Parathyroid adenoma (tissue), 2 donors: ENCODE data around the gene GAK.

ENCODE experiments used
- H2AFZ ChIP-seq: fragments of 300-600 bp; sonication (generic); one replicate; pipeline ENCODE4 v1.7.0; 2017; ENCODE audit warnings: antibody characterized with exemption, mild to moderate bottlenecking
- H3K27ac ChIP-seq: fragments of 300-600 bp; sonication (generic); one replicate; pipeline ENCODE4 v1.7.0; 2017
- H3K27me3 ChIP-seq: fragments of 300-600 bp; sonication (generic); one replicate; pipeline ENCODE4 v1.7.0; 2017; ENCODE audit warnings: low read length; ENCODE audit not compliant: control insufficient read depth, insufficient read depth
- H3K36me3 ChIP-seq: fragments of 300-600 bp; sonication (generic); one replicate; pipeline ENCODE4 v1.7.0; 2017; ENCODE audit warnings: low read length; ENCODE audit not compliant: control insufficient read depth, insufficient read depth
- H3K4me1 ChIP-seq: fragments of 300-600 bp; sonication (generic); one replicate; pipeline ENCODE4 v1.7.0; 2017; ENCODE audit warnings: control low read depth
- H3K4me2 ChIP-seq: fragments of 300-600 bp; sonication (generic); one replicate; pipeline ENCODE4 v1.7.0; 2017; ENCODE audit warnings: low read length
- H3K4me3 ChIP-seq: fragments of 300-600 bp; sonication (generic); one replicate; pipeline ENCODE4 v1.7.0; 2017; ENCODE audit warnings: low read depth, low read length
- H3K79me2 ChIP-seq: fragments of 300-600 bp; sonication (generic); one replicate; pipeline ENCODE4 v1.7.0; 2017; ENCODE audit warnings: control low read depth
- H3K9ac ChIP-seq: fragments of 300-600 bp; sonication (generic); one replicate; pipeline ENCODE4 v1.7.0; 2017; ENCODE audit warnings: mild to moderate bottlenecking
- H3K9me3 ChIP-seq: fragments of 300-600 bp; sonication (generic); one replicate; pipeline ENCODE4 v1.7.0; 2017; ENCODE audit warnings: low read length; ENCODE audit not compliant: control insufficient read depth
- CTCF ChIP-seq: fragments of 300-600 bp; sonication (generic); IDR thresholded peaks from one replicate; pipeline ENCODE4 v1.7.0; 2017; ENCODE audit warnings: antibody characterized with exemption, mild to moderate bottlenecking
- donor health status: primary hyperparathyroidism.

GAK gene

DNA sequence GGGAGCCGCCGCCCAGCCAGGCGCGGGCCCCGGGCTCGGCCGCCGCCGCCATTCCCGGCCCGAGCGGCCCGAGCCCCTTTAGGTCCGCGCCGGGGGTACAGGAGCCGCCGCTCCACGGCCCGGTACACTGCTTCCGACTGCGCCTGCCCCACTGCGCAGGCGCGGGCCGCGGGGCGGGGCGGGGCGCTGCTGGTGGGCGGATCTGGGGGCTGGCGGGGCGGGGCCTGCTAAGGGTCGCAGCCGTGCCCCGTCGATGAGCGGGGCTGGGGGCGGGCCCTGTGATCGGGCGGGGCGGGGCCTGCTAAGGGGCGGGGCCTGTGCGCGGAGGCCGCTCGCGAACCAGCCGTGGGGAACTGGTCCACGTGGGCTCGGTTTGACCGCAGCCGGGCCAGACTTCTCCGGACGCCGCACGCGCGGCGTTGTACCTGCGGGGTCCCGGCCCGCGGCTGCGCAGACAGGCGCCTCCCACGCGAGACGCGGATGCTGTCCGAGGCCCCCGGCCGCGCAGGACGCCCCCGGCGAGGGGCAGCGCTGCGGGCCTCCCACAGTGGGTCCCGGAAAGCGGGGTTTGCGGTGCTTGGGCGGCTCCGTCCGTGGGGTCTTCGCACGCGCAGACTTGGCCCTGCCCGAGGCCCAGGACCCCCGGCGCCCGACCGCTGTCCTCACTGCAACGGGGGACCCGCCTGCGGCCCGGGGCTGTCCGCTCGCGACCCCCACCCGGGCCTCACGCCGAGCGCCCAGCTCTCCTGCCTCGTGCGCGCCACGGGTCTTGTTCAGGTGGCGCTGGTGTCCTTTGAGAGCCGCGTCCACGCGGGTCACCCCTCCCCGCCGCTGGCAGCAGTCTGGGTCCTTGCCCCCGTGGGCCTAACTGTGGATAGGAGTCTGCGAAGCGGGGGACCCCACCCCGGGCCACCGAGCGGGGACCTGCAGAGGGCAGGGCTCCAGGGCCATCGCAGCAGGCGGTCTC lies 41.6 kb upstream of the GAK start, which contains the start of gene DGKQ:
Gene DGKQ, minus strand, starts transcription at position 139 of the 967 bp plus-strand sequence. Its CDS starts 87 bp downstream, at position 52.
- no peaks in the 10 kb centered on the region for H3K27me3 ChIP-seq

DNA sequence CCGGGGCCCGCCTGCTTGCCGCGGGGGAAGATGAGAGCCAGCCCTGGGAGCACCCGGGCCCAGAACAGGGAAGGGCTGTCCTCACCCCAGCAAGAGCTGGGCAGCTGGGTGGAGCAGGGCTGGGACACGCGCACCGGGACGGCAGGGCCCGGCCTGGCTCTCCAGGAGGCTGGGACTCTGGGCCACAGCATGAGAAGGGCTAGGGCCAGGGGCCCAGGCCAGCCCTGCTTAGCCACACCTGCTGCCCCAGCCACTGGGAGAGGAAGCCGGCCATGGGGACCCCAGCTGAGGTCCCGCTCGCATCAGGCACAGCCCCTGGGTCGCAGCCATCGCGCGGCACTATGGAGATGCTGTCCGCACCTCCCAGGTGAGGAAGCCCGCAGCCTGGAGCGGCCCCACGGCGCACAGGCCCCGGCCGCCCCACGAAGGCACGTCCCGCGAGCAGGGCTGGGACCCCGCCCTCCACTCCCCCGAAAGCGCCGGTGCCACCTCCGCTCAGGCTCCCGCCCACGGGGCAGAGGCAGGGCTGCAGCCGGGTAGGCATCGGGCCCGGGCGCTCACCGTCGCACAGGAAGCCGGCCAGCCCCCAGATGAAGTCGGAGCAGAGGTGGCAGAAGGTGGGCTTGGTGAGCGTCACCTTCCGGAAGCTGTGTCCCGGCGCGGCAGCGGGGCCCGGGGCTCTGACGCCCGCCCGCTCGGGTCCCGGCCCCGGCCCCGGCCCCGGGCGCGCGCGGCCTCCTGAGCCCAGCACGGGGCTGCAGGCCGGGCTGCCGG lies 40.7 kb upstream of the GAK start:
- Histone ChIP-seq H3K4me1 (no peaks in the 10 kb centered on the region), H3K27me3 (no peaks in the 10 kb centered on the region), H3K9me3 (no peaks in the 10 kb centered on the region), H3K9ac (peak overlapping the region; percentile 19), H3K4me2 (peak overlapping the region; percentile 93), H3K27ac (no peak overlapping the region), H2AFZ (peak overlapping the region; percentile 66), H3K36me3 (no peaks in the 10 kb centered on the region), H3K4me3 (peak overlapping the region; percentile 69), H3K79me2 (no peaks in the 10 kb centered on the region)
- TF ChIP-seq CTCF = no peak

More for the DNA sequence above, 41.6 kb upstream of the GAK start, which contains the start of gene DGKQ:
- Histone ChIP-seq H3K9me3 (no peaks in the 10 kb centered on the region), H3K27ac (no peak within 1 kb of the TSS), H2AFZ (peak within 1 kb of the TSS; percentile 66), H3K9ac (peak within 1 kb of the TSS; percentile 19), H3K36me3 (no peaks in the 10 kb centered on the region), H3K4me3 (peak within 1 kb of the TSS; percentile 69), H3K4me1 (no peaks in the 10 kb centered on the region), H3K79me2 (no peaks in the 10 kb centered on the region), H3K4me2 (peak within 1 kb of the TSS; percentile 93)
- no peak for TF ChIP-seq CTCF

DNA sequence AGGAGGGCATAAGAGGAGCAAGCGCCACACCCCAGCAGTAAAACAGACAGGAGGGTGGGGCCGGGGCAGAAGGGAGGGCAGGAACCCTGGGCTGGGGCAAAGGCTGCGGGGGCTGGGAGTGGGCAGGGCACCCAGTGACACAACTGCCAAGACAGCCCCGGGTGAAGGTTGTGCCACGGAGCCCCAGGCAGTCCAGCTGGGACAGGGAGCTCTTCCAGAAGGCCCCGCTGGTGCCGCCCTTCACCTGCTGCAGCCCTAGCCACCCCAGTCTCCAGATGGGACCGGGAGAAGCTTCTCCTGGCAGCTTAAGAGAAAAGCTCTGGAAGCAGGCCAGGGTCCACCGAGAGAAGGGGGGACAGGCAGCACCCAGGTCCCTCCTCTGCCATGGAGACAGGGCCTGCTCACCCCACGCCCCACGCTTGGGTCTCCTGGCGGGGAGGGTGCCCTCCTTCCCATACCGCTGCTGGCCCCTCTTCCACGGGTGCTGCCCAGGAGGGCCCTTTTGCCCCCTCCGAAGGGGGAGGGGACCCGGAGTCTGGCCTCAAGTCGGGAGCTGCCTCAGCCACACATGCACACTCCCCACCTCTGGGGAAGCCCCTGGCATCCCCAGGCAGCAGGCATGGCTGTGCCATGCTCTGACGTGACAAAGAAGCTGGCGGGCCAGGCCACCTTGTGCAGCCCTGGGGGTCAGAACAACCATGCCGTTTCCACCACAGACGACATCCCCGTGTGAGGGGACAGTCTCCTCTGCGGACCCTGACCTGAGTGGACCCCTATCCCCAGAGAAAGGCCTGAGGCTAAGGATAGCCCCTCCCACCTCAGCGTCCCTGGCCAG lies 39.8 kb upstream of the GAK start:
- H3K4me2 ChIP-seq = peak overlapping the region; percentile 93
- no peaks in the 10 kb centered on the region for H3K79me2 ChIP-seq
- no peaks in the 10 kb centered on the region for H3K4me1 ChIP-seq
- H3K9ac ChIP-seq = no peak overlapping the region
- no peak for TF ChIP-seq CTCF
- H3K4me3 ChIP-seq = peak overlapping the region; percentile 69
- no peak overlapping the region for H3K27ac ChIP-seq
- H3K27me3 ChIP-seq = no peaks in the 10 kb centered on the region
- no peaks in the 10 kb centered on the region for H3K36me3 ChIP-seq
- H2AFZ ChIP-seq = no peak overlapping the region
- no peaks in the 10 kb centered on the region for H3K9me3 ChIP-seq

- H3K4me2 ChIP-seq = no peak overlapping the region
- H3K4me1 ChIP-seq = no peaks in the 10 kb centered on the region
- no peak overlapping the region for H3K4me3 ChIP-seq
- no peaks in the 10 kb centered on the region for H3K79me2 ChIP-seq
- H3K27me3 ChIP-seq = no peaks in the 10 kb centered on the region
- no peak overlapping the region for H2AFZ ChIP-seq
- H3K36me3 ChIP-seq = no peaks in the 10 kb centered on the region
- H3K9me3 ChIP-seq = no peaks in the 10 kb centered on the region
- no peak overlapping the region for H3K27ac ChIP-seq
- no peak for TF ChIP-seq CTCF
- H3K9ac ChIP-seq = no peak overlapping the region
Measured at GRCh38 chr4:970854-971520, 38.9 kb upstream of the GAK start.
